Smooth muscle cell (in vitro differentiated cells): ENCODE data around the gene CETN3. TPM values are rescaled to one million over a fixed set of nuclear protein-coding genes. Genes with fewer than 3 reads are reported as not detected.

Experiments
- DNase-seq: peaks from one replicate; lab custom pipeline; 2025; ENCODE audit not compliant: unreplicated experiment; lab: John Stamatoyannopoulos, UW
- H2AFZ ChIP-seq: fragments of 200-600 bp; sonication (generic); 2 replicates; pipeline ENCODE4 v1.6.0; 2016; ENCODE audit warnings: antibody characterized with exemption, low read depth, mild to moderate bottlenecking
- H3F3A ChIP-seq: fragments of 200-600 bp; sonication (generic); 2 replicates; pipeline ENCODE4 v1.6.0; 2017; ENCODE audit warnings: antibody characterized with exemption, low read depth
- H3K27ac ChIP-seq: fragments of 200-600 bp; sonication (generic); 2 replicates; pipeline ENCODE4 v1.5.1; 2016; ENCODE audit warnings: low read depth, mild to moderate bottlenecking
- H3K27me3 ChIP-seq: fragments of 200-600 bp; sonication (generic); 2 replicates; pipeline ENCODE4 v1.6.1; 2016; ENCODE audit warnings: low read depth, mild to moderate bottlenecking
- H3K36me3 ChIP-seq: fragments of 200-600 bp; sonication (generic); 2 replicates; pipeline ENCODE4 v1.5.1; 2016; ENCODE audit warnings: low read depth
- H3K4me1 ChIP-seq: fragments of 200-600 bp; sonication (generic); 2 replicates; pipeline ENCODE4 v1.5.1; 2016; ENCODE audit warnings: low read depth
- H3K4me2 ChIP-seq: fragments of 200-600 bp; sonication (generic); 2 replicates; pipeline ENCODE4 v1.6.0; 2016; ENCODE audit warnings: mild to moderate bottlenecking
- H3K4me3 ChIP-seq: fragments of 200-600 bp; sonication (generic); 2 replicates; pipeline ENCODE4 v1.5.1; 2016; ENCODE audit warnings: mild to moderate bottlenecking
- H3K79me2 ChIP-seq: fragments of 200-600 bp; sonication (generic); 2 replicates; pipeline ENCODE4 v1.6.0; 2016; ENCODE audit warnings: low read depth, mild to moderate bottlenecking
- H3K9ac ChIP-seq: fragments of 200-600 bp; sonication (generic); 2 replicates; pipeline ENCODE4 v1.6.0; 2016; ENCODE audit warnings: low read depth
- H3K9me3 ChIP-seq: fragments of 200-600 bp; sonication (generic); replicated peaks from 2 replicates; pipeline ENCODE4 v1.5.1; 2016; ENCODE audit warnings: low read depth
- H4K20me1 ChIP-seq: fragments of 200-600 bp; sonication (generic); 2 replicates; pipeline ENCODE4 v1.6.0; 2016; ENCODE audit warnings: low read depth
- WGBS: methylation state at CpG from one replicate; pipeline ENCODE4 v1.1.7; 2016; ENCODE audit warnings: low lambda C conversion rate; 5-methylcytosine and 5-hydroxymethylcytosine counted together
- polyA plus RNA-seq: library from polyadenylated mRNA; unstranded; fragments of >200 nt; fragmentation: Nextera tagmentation; extraction: Ambion mirVana; gene quantifications from 2 replicates; pipeline ENCODE4 v1.2.1, GENCODE V29; 2016
- total RNA-seq: library from RNA; depleted of rRNA; stranded (reverse); fragments of >200 nt; gene quantifications from 2 replicates; pipeline ENCODE4 v1.2.3, GENCODE V29; 2014
- TF ChIP-seq, protein P1 (sequence below): fragments of 200-600 bp; sonication (generic); IDR thresholded peaks from 2 replicates; pipeline ENCODE4 v1.5.1; 2017; ENCODE audit warnings: borderline replicate concordance, mild to moderate bottlenecking, antibody characterized with exemption; ENCODE audit not compliant: insufficient read depth, poor library complexity, severe bottlenecking

The CETN3 gene
- total and polyA plus RNA-seq, 2 experiments from 2014 or later: 28.7 to 32.0 TPM

DNA sequence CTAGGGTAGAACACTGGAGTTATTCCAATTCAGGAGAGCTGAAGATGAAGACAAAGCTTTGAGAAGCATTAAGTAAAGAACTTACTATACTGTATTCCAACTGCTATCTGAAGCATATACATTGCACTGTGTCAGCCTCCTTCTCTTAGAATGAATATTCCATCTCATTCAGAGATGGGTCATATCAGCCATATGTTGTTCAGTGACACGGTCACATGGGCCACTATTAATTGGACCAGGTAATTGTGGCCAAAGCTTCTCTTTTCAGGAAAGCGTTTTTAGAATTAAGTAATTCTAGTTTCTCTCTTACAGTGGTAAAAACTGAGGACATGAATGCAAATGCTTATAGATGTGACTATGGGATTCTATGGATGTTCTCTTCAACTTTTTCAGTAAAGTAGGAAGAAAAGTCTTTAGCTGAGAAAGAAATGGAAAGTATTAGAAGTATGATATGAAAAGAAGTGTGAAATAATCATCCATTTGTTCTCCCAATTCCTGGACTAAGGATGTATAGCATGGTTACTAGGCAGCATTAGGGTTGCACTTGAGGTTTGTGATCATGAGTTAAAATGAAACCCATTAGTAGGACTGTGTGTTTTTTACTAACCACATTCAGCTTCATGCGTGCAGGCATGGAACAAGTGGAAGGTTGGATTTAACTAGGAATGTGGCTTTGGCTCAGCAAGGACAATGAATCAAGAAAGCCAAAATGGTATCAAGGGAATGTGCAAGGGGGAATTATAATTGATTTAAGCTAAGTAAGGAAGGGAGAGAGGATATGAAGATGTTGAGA is 40.9 kb downstream of the CETN3 start:
- H3K4me1 ChIP-seq: no peaks in the 10 kb centered on the region
- no peak for DNase-seq
- no peak overlapping the region for H3K4me3 ChIP-seq
- no peaks in the 10 kb centered on the region for H3K9me3 ChIP-seq
- no peaks in the 10 kb centered on the region for H3K36me3 ChIP-seq
- H3K27ac ChIP-seq: no peak overlapping the region
- no peaks in the 10 kb centered on the region for H3K27me3 ChIP-seq
- no peak overlapping the region for H3K4me2 ChIP-seq
- H4K20me1 ChIP-seq: no peaks in the 10 kb centered on the region
- TF ChIP-seq, protein P1, sequence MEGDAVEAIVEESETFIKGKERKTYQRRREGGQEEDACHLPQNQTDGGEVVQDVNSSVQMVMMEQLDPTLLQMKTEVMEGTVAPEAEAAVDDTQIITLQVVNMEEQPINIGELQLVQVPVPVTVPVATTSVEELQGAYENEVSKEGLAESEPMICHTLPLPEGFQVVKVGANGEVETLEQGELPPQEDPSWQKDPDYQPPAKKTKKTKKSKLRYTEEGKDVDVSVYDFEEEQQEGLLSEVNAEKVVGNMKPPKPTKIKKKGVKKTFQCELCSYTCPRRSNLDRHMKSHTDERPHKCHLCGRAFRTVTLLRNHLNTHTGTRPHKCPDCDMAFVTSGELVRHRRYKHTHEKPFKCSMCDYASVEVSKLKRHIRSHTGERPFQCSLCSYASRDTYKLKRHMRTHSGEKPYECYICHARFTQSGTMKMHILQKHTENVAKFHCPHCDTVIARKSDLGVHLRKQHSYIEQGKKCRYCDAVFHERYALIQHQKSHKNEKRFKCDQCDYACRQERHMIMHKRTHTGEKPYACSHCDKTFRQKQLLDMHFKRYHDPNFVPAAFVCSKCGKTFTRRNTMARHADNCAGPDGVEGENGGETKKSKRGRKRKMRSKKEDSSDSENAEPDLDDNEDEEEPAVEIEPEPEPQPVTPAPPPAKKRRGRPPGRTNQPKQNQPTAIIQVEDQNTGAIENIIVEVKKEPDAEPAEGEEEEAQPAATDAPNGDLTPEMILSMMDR: no peak
- 91% methylated on average over 3 of the region's 3 CpGs for WGBS
- H3F3A ChIP-seq: no peaks in the 10 kb centered on the region
- H3K9ac ChIP-seq: no peak overlapping the region
- no peak overlapping the region for H2AFZ ChIP-seq
- H3K79me2 ChIP-seq: no peaks in the 10 kb centered on the region

DNA sequence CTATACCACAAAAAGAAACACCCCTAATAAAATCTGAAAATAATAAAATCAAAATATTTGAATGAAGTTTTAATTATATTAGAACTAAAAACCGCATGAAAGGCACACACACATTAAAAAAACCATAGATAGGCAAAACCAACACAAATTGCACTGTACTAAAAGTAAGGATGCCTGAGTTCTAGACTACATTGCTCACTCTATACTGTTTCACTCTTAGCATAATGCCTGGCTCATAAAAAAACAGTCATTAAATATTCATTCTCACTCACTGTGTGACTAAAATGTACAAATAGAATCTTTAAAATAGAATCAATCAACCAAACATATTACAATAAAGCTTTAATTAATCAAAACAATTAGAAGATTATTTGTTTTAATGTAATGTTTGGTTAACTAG is 41.7 kb downstream of the CETN3 start:
- Histone ChIP-seq H3K27ac (no peak overlapping the region), H4K20me1 (no peaks in the 10 kb centered on the region), H3K4me3 (no peak overlapping the region), H3K4me1 (no peaks in the 10 kb centered on the region), H3K4me2 (no peak overlapping the region), H3K27me3 (no peaks in the 10 kb centered on the region), H3K9ac (no peak overlapping the region), H3F3A (no peaks in the 10 kb centered on the region), H3K36me3 (no peaks in the 10 kb centered on the region), H3K79me2 (no peaks in the 10 kb centered on the region), H2AFZ (no peak overlapping the region), H3K9me3 (no peaks in the 10 kb centered on the region)
- no peak for DNase-seq
- TF ChIP-seq, protein P1: no peak
- 82% methylated on average over 1 of the region's 1 CpG for WGBS

DNA sequence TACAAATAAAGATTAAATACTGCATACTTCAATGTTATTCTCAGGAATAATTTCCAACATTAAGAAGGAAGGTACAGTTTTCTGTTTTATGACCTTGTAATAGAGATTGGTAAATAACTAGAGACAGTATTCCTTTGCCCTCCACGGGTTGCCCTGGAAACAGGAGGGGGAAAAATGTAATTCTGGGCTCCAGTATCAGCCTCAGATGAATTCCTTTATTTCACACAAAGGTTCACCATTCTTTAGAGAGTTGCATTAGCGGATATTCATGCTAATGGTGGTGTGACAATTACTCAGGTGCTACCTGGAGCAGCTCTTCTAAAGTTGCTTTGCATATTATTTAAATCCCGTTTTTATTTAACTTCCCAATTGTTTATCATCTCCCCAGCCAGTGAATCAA is 42.6 kb downstream of the CETN3 start:
- WGBS: 55% methylated on average over 3 of the region's 3 CpGs
- Histone ChIP-seq H3K79me2 (no peaks in the 10 kb centered on the region), H3K4me1 (no peaks in the 10 kb centered on the region), H3K4me3 (no peak overlapping the region), H2AFZ (no peak overlapping the region), H3F3A (no peaks in the 10 kb centered on the region), H3K36me3 (no peaks in the 10 kb centered on the region), H3K27me3 (no peaks in the 10 kb centered on the region), H3K9ac (no peak overlapping the region), H3K27ac (no peak overlapping the region), H4K20me1 (no peaks in the 10 kb centered on the region), H3K4me2 (no peak overlapping the region), H3K9me3 (no peaks in the 10 kb centered on the region)
- no peak for DNase-seq
- TF ChIP-seq, protein P1: no peak

DNA sequence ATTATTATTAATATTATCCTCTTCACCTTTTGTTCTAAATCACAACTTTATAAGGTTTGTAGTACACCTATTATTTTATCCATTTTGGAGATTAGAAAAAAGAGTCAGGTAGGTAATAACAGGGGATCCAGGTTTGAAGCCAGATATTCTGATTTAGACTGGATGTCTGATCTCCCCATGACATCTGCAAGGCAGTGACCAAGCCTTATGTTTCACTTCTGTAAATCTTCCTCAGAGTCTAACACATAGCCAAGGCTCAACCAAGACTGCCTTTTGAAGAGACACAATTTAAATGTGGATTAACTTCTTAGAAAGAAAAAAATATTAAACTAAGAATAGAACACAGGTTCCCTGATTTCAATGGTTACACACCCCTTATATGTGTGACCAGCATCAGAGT is 44.2 kb downstream of the CETN3 start:
- no peak overlapping the region for H3K4me3 ChIP-seq
- TF ChIP-seq, protein P1: no peak

More for the DNA sequence above, 44.2 kb downstream of the CETN3 start:
- Histone ChIP-seq H3K4me1 (no peaks in the 10 kb centered on the region), H3K9me3 (no peaks in the 10 kb centered on the region), H3F3A (no peaks in the 10 kb centered on the region), H3K9ac (no peak overlapping the region), H3K27me3 (no peaks in the 10 kb centered on the region), H4K20me1 (no peaks in the 10 kb centered on the region), H3K27ac (no peak overlapping the region), H3K79me2 (no peaks in the 10 kb centered on the region), H3K4me2 (no peak overlapping the region), H2AFZ (no peak overlapping the region), H3K36me3 (no peaks in the 10 kb centered on the region)
- no peak for DNase-seq
